HG03039 (cell line): ENCODE measurements around the gene P2RX3.
"Not testable (repeated sequence)": the region's sequence is repeated elsewhere in the genome, so short reads cannot be mapped to it uniquely, and the experiment has no call there.

Experiments
- ATAC-seq: cut with Tn5 transposase; IDR thresholded peaks from one replicate; pipeline ENCODE4 v1.9.1; 2021; ENCODE audit warnings: mild to moderate bottlenecking, moderate library complexity; ENCODE audit not compliant: unreplicated experiment

P2RX3 gene

GRCh38 chr11:57348052-57348451, 9.9 kb downstream of the P2RX3 start:
- no peak for ATAC-seq

- ATAC-seq = no peak
Measured at GRCh38 chr11:57348636-57349313, 10.6 kb downstream of the P2RX3 start.

- ATAC-seq = no peak
Measured at GRCh38 chr11:57349491-57350274, 11.5 kb downstream of the P2RX3 start.

- ATAC-seq = no peak
Measured at GRCh38 chr11:57353036-57353435, 14.9 kb downstream of the P2RX3 start.

- ATAC-seq = no peak
Measured at GRCh38 chr11:57353446-57353845, 15.3 kb downstream of the P2RX3 start.

- ATAC-seq = no peak
Measured at GRCh38 chr11:57353852-57354251, 15.7 kb downstream of the P2RX3 start.

GRCh38 chr11:57354699-57355098, 16.5 kb downstream of the P2RX3 start:
- ATAC-seq = no peak

- no peak for ATAC-seq
Measured at GRCh38 chr11:57356268-57356667, 18.1 kb downstream of the P2RX3 start.

- no peak for ATAC-seq
Measured at GRCh38 chr11:57357310-57357709, 19.2 kb downstream of the P2RX3 start.

- ATAC-seq = no peak
Measured at GRCh38 chr11:57357856-57358255, 19.7 kb downstream of the P2RX3 start.

- ATAC-seq = no peak
Measured at GRCh38 chr11:57358543-57358961, 20.4 kb downstream of the P2RX3 start.

- ATAC-seq = no peak
Measured at GRCh38 chr11:57358991-57359390, 20.8 kb downstream of the P2RX3 start.

- ATAC-seq = no peak
Measured at GRCh38 chr11:57359396-57359795, 21.2 kb downstream of the P2RX3 start.

- no peak for ATAC-seq
Measured at GRCh38 chr11:57359896-57360690, 21.9 kb downstream of the P2RX3 start.

GRCh38 chr11:57360991-57361390, 22.8 kb downstream of the P2RX3 start:
- ATAC-seq = no peak

GRCh38 chr11:57361420-57361819, 23.3 kb downstream of the P2RX3 start:
- not testable (repeated sequence) for ATAC-seq

GRCh38 chr11:57361926-57362325, 23.8 kb downstream of the P2RX3 start:
- ATAC-seq = no peak

- no peak for ATAC-seq
Measured at GRCh38 chr11:57363131-57364080, 25.3 kb downstream of the P2RX3 start.

GRCh38 chr11:57364851-57365660, 26.9 kb downstream of the P2RX3 start:
- no peak for ATAC-seq
